ENCODE data around the gene LRRC3. TPM values are rescaled to one million over a fixed set of nuclear protein-coding genes. Genes with fewer than 3 reads are reported as not detected.

LRRC3 gene
- total and polyA plus RNA-seq, 2 donors (not counting 3 experiments of a cell fraction or from before 2014, with no cell fraction given) = 4.8 to 4.9 TPM

DNA sequence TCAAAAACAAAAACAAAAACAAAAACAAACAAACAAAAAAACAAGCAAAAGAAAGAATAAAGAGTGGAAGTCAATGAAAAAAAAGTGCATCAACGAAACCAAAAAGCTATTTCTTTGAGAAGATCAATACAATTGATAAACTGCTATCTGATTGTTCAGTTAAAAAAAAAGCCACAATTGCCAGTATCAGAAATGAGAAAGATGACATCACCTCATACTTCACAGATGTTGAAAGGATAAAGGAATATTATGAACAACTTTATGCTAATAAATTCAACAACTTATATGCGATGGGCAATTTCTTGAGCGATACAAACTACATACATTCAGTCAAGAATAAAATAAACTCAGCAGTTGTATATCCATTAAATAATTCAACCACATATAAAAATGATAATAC, 2.2 kb upstream of the LRRC3 start:
- Histone ChIP-seq H3K9ac (replicated peaks; ENCODE audit: extremely low read depth, insufficient read depth, low read length) (no peak overlapping the region), H3K4me3 (replicated peaks in 1 of 3; ENCODE audit: insufficient read depth in 1 of 3, low read depth in 1 of 3, low read length in 3 of 3) (no peak overlapping the region), H3K9me3 (replicated peaks; ENCODE audit: control insufficient read depth, insufficient read depth, low read length) (no peaks in the 10 kb centered on the region), H3K4me2 (ENCODE audit: insufficient read depth, low read length) (no peak overlapping the region), H3K36me3 (ENCODE audit: control insufficient read depth in 2 of 2, extremely low read depth in 1 of 2, insufficient read depth in 2 of 2, low read length in 2 of 2) (no peaks in the 10 kb centered on the region), H2AFZ (ENCODE audit: low read depth, low read length) (no peak overlapping the region), H4K20me1 (replicated peaks; ENCODE audit: control insufficient read depth, extremely low read depth, insufficient read depth, low read length) (no peaks in the 10 kb centered on the region), H3K27ac (ENCODE audit: insufficient read depth, low read depth, low read length) (no peak overlapping the region), H3K9me1 (replicated peaks; ENCODE audit: control insufficient read depth, extremely low read depth, insufficient read depth, low read length) (no peaks in the 10 kb centered on the region), H3K79me2 (ENCODE audit: control insufficient read depth, insufficient read depth, low read length) (no peaks in the 10 kb centered on the region), H3K27me3 (ENCODE audit: control insufficient read depth in 2 of 2, insufficient read depth in 2 of 2, low read length in 2 of 2) (peaks cover 0 to 3% of the 10 kb centered on the region in 2 experiments), H3K4me1 (ENCODE audit: control insufficient read depth, extremely low read depth, insufficient read depth, low read length) (no peaks in the 10 kb centered on the region)
- intact Hi-C loops (cut with micrococcal nuclease) (loop anchor here (10.0 kb wide), 1 partner anchor 108 kb away; no protein-coding TSS in a partner anchor), dilution Hi-C loops (cut with MboI; ENCODE audit: extremely low pct_ligation_motif_present, low sequenced_read_pairs) (no loop called here)
- no peak for TF ChIP-seq JUN (IDR thresholded peaks at IDR 0.05; ENCODE audit: borderline replicate concordance, insufficient read depth, insufficient read length, low read depth)
- TF ChIP-seq, protein P1, sequence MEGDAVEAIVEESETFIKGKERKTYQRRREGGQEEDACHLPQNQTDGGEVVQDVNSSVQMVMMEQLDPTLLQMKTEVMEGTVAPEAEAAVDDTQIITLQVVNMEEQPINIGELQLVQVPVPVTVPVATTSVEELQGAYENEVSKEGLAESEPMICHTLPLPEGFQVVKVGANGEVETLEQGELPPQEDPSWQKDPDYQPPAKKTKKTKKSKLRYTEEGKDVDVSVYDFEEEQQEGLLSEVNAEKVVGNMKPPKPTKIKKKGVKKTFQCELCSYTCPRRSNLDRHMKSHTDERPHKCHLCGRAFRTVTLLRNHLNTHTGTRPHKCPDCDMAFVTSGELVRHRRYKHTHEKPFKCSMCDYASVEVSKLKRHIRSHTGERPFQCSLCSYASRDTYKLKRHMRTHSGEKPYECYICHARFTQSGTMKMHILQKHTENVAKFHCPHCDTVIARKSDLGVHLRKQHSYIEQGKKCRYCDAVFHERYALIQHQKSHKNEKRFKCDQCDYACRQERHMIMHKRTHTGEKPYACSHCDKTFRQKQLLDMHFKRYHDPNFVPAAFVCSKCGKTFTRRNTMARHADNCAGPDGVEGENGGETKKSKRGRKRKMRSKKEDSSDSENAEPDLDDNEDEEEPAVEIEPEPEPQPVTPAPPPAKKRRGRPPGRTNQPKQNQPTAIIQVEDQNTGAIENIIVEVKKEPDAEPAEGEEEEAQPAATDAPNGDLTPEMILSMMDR (IDR thresholded peaks at IDR 0.05; ENCODE audit: extremely low read depth in 1 of 2, insufficient read depth in 1 of 2, low read depth in 1 of 2, low read length in 2 of 2) = no peak
- no peak for TF ChIP-seq MYC (IDR thresholded peaks at IDR 0.05; ENCODE audit: low read depth, low read length)
- no peak for TF ChIP-seq FOS (IDR thresholded peaks at IDR 0.05; ENCODE audit: borderline replicate concordance, insufficient read depth, low read length)
- no peak for TF ChIP-seq EZH2 (IDR thresholded peaks at IDR 0.05; ENCODE audit: borderline replicate concordance, low read depth, low read length, severe bottlenecking)
- no peak for TF ChIP-seq POLR2A (IDR thresholded peaks at IDR 0.05; ENCODE audit: low read depth, low read length)
- TF ChIP-seq MAX (IDR thresholded peaks at IDR 0.05; ENCODE audit: insufficient read depth, insufficient read length) = no peak
- no peak for TF ChIP-seq POLR2AphosphoS5 (IDR thresholded peaks at IDR 0.05; ENCODE audit: insufficient read depth, low read depth, low read length)
- TF ChIP-seq GATA2 (IDR thresholded peaks at IDR 0.05; ENCODE audit: insufficient read depth, insufficient read length, low read depth, low read length) = no peak
- no TSS peak for BruUV-seq (replicated peaks)
- DNase-seq (ENCODE audit: low read depth, low spot score) = no peak
- CTCF ChIA-PET = interaction anchor here (1.3 kb wide), 1 partner anchor 10 kb away, joined by 4 read pairs; no protein-coding TSS in a partner anchor
- FAIRE-seq = peak; percentile 4
- POLR2A ChIA-PET = no interaction called here

Measured in endothelial cell of umbilical vein (primary cell).